ENCODE data around the gene KCNAB2.

GRCh38 chr1:6145396-6145750 lies 99.7 kb downstream of the KCNAB2 start:
- TF ChIP-seq POLR2AphosphoS5 (IDR thresholded peaks at IDR 0.05; ENCODE audit: low read depth, low read length) (no peak), SIN3A (IDR thresholded peaks at IDR 0.05; ENCODE audit: borderline replicate concordance, insufficient read depth, low read length) (no peak), TAF1 (IDR thresholded peaks at IDR 0.05; ENCODE audit: borderline replicate concordance, insufficient read depth, low read length) (no peak)

Data from PFSK-1 (cell line).